HUES6 (cell line): Measurements from ENCODE around the gene TMEM151A.

Experiments used
- H3K27ac ChIP-seq: 2 replicates; pipeline ENCODE4 v1.7.0; 2013; ENCODE audit warnings: low read depth, mild to moderate bottlenecking, low read length, inconsistent platforms
- H3K27me3 ChIP-seq: 2 replicates; pipeline ENCODE4 v1.6.1; 2013; ENCODE audit warnings: low read length; ENCODE audit not compliant: control insufficient read depth, insufficient read depth
- H3K36me3 ChIP-seq: 2 replicates; pipeline ENCODE4 v1.6.1; 2013; ENCODE audit warnings: low read length; ENCODE audit not compliant: control insufficient read depth, insufficient read depth
- H3K4me1 ChIP-seq: 2 replicates; pipeline ENCODE4 v1.6.1; 2013; ENCODE audit warnings: low read length; ENCODE audit not compliant: control insufficient read depth, insufficient read depth
- H3K4me3 ChIP-seq: 2 replicates; pipeline ENCODE4 v1.5.1; 2013; ENCODE audit warnings: low read depth, low read length
- H3K9ac ChIP-seq: one replicate; pipeline ENCODE4 v1.6.1; 2013; ENCODE audit warnings: mild to moderate bottlenecking, low read length
- H3K9me3 ChIP-seq: 2 replicates; pipeline ENCODE4 v1.6.1; 2013; ENCODE audit warnings: low read depth, low read length; ENCODE audit not compliant: control insufficient read depth, insufficient read depth

The TMEM151A gene

DNA sequence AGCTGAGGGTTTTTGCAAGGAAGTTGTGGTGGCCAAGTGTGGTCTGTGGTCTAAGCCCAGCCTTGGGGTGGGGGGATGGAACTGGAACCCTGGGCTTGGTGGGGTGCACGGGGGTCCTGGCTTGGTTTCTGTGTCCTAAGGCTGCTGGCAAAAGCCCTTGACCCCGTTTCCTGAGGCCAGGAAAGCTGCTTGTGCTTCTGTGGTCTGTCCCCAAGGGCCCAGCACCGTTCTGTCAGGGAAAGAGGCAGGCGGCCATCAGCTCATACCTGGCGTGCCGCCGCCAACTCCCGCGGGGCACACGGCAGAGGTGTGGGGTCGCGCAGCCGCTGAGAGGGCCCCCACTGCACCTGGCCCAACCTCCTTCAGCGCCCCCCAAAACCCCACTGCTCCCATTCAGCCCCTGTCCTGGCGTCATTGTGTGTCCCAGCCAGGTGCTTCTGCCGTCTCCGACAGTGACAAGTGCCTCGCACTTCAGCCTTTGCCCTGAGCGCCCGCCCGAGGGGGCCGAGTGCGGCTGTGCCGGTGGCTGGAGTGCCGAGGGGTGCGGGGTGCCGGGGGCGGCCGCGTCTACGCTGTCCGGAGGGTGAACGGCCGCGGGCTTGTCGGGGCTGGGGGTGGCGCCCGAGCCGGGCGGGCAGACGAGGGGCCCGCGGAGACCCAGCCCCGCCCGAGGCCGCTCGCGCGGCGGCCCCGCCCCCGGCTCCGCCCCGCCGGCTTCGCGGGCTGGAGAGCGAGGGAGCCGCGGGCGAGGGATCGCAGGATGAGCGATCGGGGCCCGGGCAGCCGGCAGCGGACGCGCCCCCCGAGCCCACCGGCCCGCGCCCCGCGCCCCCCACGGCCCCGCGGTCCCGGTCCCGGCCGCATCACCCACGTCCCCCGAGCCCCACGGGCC is 14.0 kb upstream of the TMEM151A start, which contains the start of gene CNIH2:
Gene CNIH2, plus strand, starts transcription at position 705 of the 892 bp plus-strand sequence. CDS start 282 bp downstream, outside the sequence.
- Histone ChIP-seq H3K9me3 (no peaks in the 10 kb centered on the region), H3K27me3 (peaks cover 17% of the 10 kb centered on the region), H3K27ac (no peak within 1 kb of the TSS), H3K36me3 (peaks cover 36% of the 10 kb centered on the region), H3K4me1 (peaks cover 24% of the 10 kb centered on the region), H3K4me3 (peak within 1 kb of the TSS; percentile 69), H3K9ac (peak within 1 kb of the TSS; percentile 35)

DNA sequence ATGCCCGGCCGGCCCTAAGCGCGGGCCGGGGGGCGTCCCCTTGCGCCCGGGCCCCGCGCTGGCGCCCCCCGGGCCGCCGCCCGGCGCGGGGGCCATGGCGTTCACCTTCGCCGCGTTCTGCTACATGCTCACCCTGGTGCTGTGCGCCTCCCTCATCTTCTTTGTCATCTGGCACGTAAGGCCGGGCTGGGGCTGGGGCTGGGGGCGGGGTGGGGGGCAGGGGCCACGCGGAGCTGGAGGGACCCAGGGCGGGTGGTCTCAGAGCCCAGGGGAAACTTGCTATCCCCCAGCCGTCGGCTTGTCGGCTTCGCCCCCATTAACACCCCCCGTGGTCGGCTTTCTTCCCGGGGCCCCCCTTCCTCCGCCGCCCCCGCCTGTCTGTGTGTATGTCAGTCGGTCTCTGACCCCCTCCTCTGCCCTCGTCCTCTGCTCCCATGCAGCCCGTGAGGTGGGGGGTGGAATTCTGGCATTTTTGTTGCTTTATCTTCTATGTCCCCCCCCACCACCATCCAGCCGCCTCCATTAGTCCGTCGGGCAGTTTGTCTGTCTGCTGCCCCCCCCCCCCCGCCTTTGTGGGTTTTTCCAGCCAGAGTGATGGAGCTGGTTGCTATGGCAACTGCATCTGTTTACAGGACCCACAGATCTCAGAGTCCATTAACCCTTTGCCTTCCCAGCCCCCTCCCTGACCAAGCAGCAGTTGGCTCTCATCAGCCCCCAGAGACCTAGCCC is 13.2 kb upstream of the TMEM151A start:
- Histone ChIP-seq H3K36me3 (peaks cover 27% of the 10 kb centered on the region), H3K9ac (no peak overlapping the region), H3K27me3 (peaks cover 17% of the 10 kb centered on the region), H3K4me3 (peak overlapping the region; percentile 50), H3K4me1 (peaks cover 25% of the 10 kb centered on the region), H3K9me3 (no peaks in the 10 kb centered on the region), H3K27ac (no peak overlapping the region)

- peaks cover 17% of the 10 kb centered on the region for H3K27me3 ChIP-seq
- peaks cover 25% of the 10 kb centered on the region for H3K4me1 ChIP-seq
- no peaks in the 10 kb centered on the region for H3K9me3 ChIP-seq
- H3K36me3 ChIP-seq: peaks cover 22% of the 10 kb centered on the region
- H3K4me3 ChIP-seq: peak overlapping the region; percentile 9; the same call in 1 of the 2 replicates
- no peak overlapping the region for H3K9ac ChIP-seq
- H3K27ac ChIP-seq: no peak overlapping the region
These were observed 12.5 kb upstream of the TMEM151A start for GRCh38 chr11:66279092-66279734.

DNA sequence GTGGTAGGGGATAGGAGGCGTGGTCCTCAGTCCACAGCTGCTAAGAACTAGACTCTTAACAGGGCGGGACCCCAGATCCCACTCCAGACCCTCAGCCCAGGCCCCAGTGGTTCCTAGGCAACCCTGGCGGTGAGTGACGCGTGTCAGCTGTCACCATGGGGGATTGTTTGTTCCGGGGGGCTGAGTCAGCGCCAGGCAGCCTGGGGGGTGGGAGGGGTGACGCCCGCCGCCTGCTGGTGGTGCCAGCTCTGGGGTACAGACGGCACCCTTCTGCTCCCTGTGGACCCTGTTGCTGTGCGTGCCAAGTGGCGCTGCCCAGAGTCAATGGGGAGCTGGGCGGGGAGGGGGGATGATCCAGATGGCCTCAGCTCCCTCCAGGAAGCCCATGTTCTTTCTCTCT is 11.3 kb upstream of the TMEM151A start:
- H3K4me3 ChIP-seq: no peak overlapping the region
- H3K4me1 ChIP-seq: peaks cover 25% of the 10 kb centered on the region
- H3K9me3 ChIP-seq: no peaks in the 10 kb centered on the region
- H3K36me3 ChIP-seq: peaks cover 24% of the 10 kb centered on the region
- peaks cover 17% of the 10 kb centered on the region for H3K27me3 ChIP-seq
- no peak overlapping the region for H3K27ac ChIP-seq
- H3K9ac ChIP-seq: no peak overlapping the region

DNA sequence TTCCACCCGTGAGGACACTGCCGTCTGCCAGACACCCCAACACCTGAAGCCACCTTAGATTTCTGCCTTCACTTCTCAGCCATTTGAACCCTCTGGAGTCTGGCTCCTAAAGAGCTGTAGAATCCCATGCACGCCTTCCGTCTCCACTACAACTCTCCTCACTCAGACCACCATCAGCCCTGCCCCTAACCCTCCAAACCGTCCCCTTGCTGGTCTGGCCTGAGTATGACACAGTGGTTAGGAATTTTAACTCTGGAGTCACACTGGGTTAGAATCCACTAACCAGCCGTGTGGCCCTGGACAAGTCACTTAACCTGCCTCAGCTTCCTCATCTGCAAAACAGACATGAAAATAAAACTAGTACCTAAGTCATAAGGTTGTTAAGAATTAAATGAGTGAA is 10.7 kb upstream of the TMEM151A start:
- Histone ChIP-seq H3K9ac (no peak overlapping the region), H3K27ac (no peak overlapping the region), H3K4me1 (peaks cover 25% of the 10 kb centered on the region), H3K27me3 (peaks cover 17% of the 10 kb centered on the region), H3K4me3 (no peak overlapping the region), H3K36me3 (peaks cover 24% of the 10 kb centered on the region), H3K9me3 (no peaks in the 10 kb centered on the region)

- Histone ChIP-seq H3K4me1 (peaks cover 25% of the 10 kb centered on the region), H3K9ac (no peak overlapping the region), H3K9me3 (no peaks in the 10 kb centered on the region), H3K27ac (no peak overlapping the region), H3K36me3 (peaks cover 22% of the 10 kb centered on the region), H3K4me3 (no peak overlapping the region), H3K27me3 (peaks cover 17% of the 10 kb centered on the region)
These were observed 9.8 kb upstream of the TMEM151A start for GRCh38 chr11:66281776-66282467.

DNA sequence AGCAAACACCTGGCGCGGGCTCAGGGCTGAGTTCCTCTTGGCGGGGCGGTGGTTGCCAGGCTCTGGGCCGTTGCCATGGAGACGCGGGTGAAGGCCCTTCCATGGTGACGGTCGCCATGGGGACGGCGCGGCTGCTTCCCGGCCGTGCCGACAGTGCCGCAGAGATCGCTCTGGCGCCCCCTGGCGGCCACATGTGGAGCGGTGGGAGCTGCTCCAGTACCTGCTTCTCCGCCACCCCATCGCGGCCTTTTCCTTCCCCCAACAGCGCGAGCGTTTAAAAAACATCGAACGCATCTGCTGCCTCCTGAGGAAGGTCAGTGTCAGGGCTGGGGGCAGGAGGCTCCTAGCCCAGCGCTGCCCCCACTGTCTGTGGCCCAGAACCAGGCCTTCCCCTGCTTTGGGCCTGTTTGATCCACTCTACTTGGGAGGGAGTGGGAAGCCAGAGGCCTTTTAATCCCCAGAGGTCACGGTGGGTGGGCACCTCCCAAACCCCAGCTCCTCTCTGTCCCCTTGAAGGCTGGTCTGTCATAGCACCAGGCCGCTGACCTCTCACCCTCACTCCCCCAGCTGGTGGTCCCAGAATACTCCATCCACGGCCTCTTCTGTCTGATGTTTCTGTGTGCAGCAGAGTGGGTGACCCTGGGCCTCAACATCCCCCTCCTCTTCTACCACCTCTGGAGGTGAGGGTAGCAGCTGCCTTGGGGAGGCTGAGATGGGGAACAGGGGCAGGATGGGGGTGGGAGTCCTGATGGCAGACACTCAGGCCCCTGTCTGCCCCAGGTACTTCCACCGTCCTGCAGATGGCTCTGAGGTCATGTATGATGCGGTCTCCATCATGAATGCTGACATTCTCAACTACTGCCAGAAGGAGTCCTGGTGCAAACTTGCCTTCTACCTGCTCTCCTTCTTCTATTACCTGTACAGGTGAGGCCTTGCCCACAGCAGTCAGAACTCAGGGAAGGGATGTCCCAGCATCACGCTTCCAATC is 8.9 kb upstream of the TMEM151A start:
- Histone ChIP-seq H3K4me3 (no peak overlapping the region), H3K9me3 (no peaks in the 10 kb centered on the region), H3K36me3 (peaks cover 22% of the 10 kb centered on the region), H3K4me1 (peaks cover 23% of the 10 kb centered on the region), H3K27me3 (peaks cover 17% of the 10 kb centered on the region), H3K9ac (no peak overlapping the region), H3K27ac (no peak overlapping the region)

DNA sequence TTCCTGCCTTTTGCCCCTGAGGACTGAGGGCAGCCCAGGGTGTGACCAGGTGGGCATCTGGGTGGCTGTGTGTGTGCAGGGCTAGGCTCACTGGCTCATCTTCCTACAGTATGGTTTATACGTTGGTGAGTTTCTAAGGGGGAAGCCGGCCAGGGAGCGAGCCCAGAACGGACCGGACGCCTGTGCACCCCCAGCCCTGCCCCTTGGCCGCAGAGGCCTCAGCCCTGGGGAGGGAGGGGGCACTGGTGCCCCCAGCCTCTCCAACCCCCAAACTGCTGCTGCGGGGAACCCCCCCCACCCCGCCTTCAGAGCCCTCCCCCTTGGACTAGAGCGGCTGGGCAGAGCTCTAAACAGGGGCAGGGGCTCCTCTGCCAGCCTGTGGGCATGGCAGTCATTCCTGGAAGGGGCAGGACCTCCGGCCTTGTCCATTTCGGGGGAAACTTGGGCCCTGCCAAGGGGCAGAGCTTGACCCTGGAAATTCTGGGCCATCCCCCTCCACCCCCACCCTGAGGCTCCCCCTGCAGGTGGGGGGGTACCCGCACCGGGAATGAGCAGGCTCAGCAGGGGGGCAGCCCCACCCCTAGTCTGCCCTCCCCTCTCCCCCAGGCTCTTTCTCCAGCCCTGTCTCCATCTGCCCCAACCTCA is 8.1 kb upstream of the TMEM151A start:
- H3K27me3 ChIP-seq: peaks cover 17% of the 10 kb centered on the region
- peaks cover 22% of the 10 kb centered on the region for H3K36me3 ChIP-seq
- no peak overlapping the region for H3K4me3 ChIP-seq
- no peaks in the 10 kb centered on the region for H3K9me3 ChIP-seq
- no peak overlapping the region for H3K27ac ChIP-seq
- peaks cover 27% of the 10 kb centered on the region for H3K4me1 ChIP-seq
- no peak overlapping the region for H3K9ac ChIP-seq

GRCh38 chr11:66284526-66285078 is 7.1 kb upstream of the TMEM151A start:
- Histone ChIP-seq H3K9me3 (no peaks in the 10 kb centered on the region), H3K4me3 (no peak overlapping the region), H3K9ac (no peak overlapping the region), H3K27me3 (peaks cover 10% of the 10 kb centered on the region), H3K27ac (no peak overlapping the region), H3K36me3 (peaks cover 22% of the 10 kb centered on the region), H3K4me1 (peaks cover 24% of the 10 kb centered on the region)
